Nephron progenitor cell (in vitro differentiated cells): ENCODE data around the gene PDPK1.

Source experiments
- DNase-seq: peaks from one replicate; pipeline ENCODE4 v3.0.0; 2021
- H3K27ac Mint-ChIP-seq: 2 replicates; pipeline ENCODE4 v1.8.0; 2021; ENCODE audit warnings: mild to moderate bottlenecking, moderate library complexity, mixed read lengths
- H3K27me3 Mint-ChIP-seq: 2 replicates; pipeline ENCODE4 v1.8.0; 2021; ENCODE audit warnings: mild to moderate bottlenecking, low read depth, mixed read lengths; ENCODE audit not compliant: poor library complexity
- H3K36me3 Mint-ChIP-seq: 2 replicates; pipeline ENCODE4 v1.8.0; 2021; ENCODE audit warnings: low read depth, mixed read lengths
- H3K4me1 Mint-ChIP-seq: 2 replicates; pipeline ENCODE4 v1.8.0; 2021; ENCODE audit warnings: mixed read lengths
- H3K4me3 Mint-ChIP-seq: 2 replicates; pipeline ENCODE4 v1.8.0; 2021; ENCODE audit warnings: mild to moderate bottlenecking, moderate library complexity, mixed read lengths
- H3K9me3 Mint-ChIP-seq: 2 replicates; pipeline ENCODE4 v1.8.0; 2021; ENCODE audit warnings: mild to moderate bottlenecking, moderate library complexity, mixed read lengths
- CTCF ChIP-seq: fragments of 200-600 bp; sonication (generic); IDR thresholded peaks from 2 replicates; pipeline ENCODE4 v1.5.0; 2021; ENCODE audit warnings: antibody characterized with exemption

PDPK1 gene

GRCh38 chr16:2511128-2511800, 26.6 kb upstream of the PDPK1 start:
- TF ChIP-seq CTCF: no peak
- Mint-ChIP-seq H3K27ac (no peak overlapping the region), H3K27me3 (peaks cover 17% of the 10 kb centered on the region)

GRCh38 chr16:2511996-2512734, 25.7 kb upstream of the PDPK1 start:
- peaks cover 65% of the 10 kb centered on the region for H3K4me1 Mint-ChIP-seq
- peak overlapping the region; percentile 86 for H3K4me3 Mint-ChIP-seq
- no peak for TF ChIP-seq CTCF
- DNase-seq: no peak
- peaks cover 17% of the 10 kb centered on the region for H3K27me3 Mint-ChIP-seq
- H3K36me3 Mint-ChIP-seq: peaks cover 6% of the 10 kb centered on the region
- peak overlapping the region; percentile 98 for H3K27ac Mint-ChIP-seq
- no peaks in the 10 kb centered on the region for H3K9me3 Mint-ChIP-seq

More at GRCh38 chr16:2511128-2511800, 26.6 kb upstream of the PDPK1 start:
- Mint-ChIP-seq H3K4me1 (peaks cover 56% of the 10 kb centered on the region), H3K9me3 (no peaks in the 10 kb centered on the region), H3K36me3 (peaks cover 1% of the 10 kb centered on the region), H3K4me3 (peak overlapping the region; percentile 86)
- peak; percentile 51 for DNase-seq

GRCh38 chr16:2512735-2513404, 25.0 kb upstream of the PDPK1 start:
- Mint-ChIP-seq H3K4me1 (peaks cover 70% of the 10 kb centered on the region), H3K27ac (peak overlapping the region; percentile 98), H3K9me3 (no peaks in the 10 kb centered on the region), H3K36me3 (peaks cover 6% of the 10 kb centered on the region), H3K27me3 (peaks cover 17% of the 10 kb centered on the region), H3K4me3 (peak overlapping the region; percentile 86)
- no peak for TF ChIP-seq CTCF
- no peak for DNase-seq

- peak; percentile 93 for DNase-seq
- Mint-ChIP-seq H3K36me3 (peaks cover 6% of the 10 kb centered on the region), H3K4me3 (peak within 1 kb of the TSS; percentile 86), H3K27me3 (peaks cover 13% of the 10 kb centered on the region), H3K9me3 (no peaks in the 10 kb centered on the region), H3K4me1 (peaks cover 70% of the 10 kb centered on the region), H3K27ac (peak within 1 kb of the TSS; percentile 98)
- no peak for TF ChIP-seq CTCF
Observed at GRCh38 chr16:2513405-2514332, 24.2 kb upstream of the PDPK1 start, which contains the start of gene ATP6V0C. Gene ATP6V0C (plus strand): TSS chr16:2513952. CDS start chr16:2514104, 152 bp downstream.

- H3K9me3 Mint-ChIP-seq: no peaks in the 10 kb centered on the region
- TF ChIP-seq CTCF: no peak
- peaks cover 73% of the 10 kb centered on the region for H3K4me1 Mint-ChIP-seq
- peak overlapping the region; percentile 85 for H3K4me3 Mint-ChIP-seq
- peaks cover 8% of the 10 kb centered on the region for H3K36me3 Mint-ChIP-seq
- peaks cover 11% of the 10 kb centered on the region for H3K27me3 Mint-ChIP-seq
- H3K27ac Mint-ChIP-seq: peak overlapping the region; percentile 96
- no peak for DNase-seq
Observed at GRCh38 chr16:2514333-2515179, 23.3 kb upstream of the PDPK1 start.
